DMS79 (cell line): ENCODE results near the gene AS3MT.
"Not testable (repeated sequence)": the region's sequence is repeated elsewhere in the genome, so short reads cannot be mapped to it uniquely, and the experiment has no call there.

ENCODE experiments used
- DNase-seq: peaks from one replicate; lab custom pipeline; 2025; lab: John Stamatoyannopoulos, UW

Gene AS3MT

GRCh38 chr10:102869258-102870198 is at the start of gene AS3MT:
Gene AS3MT, plus strand, starts transcription at chr10:102869470. Its CDS starts 123 bp downstream, at chr10:102869593.
- peak; percentile 34 for DNase-seq

- DNase-seq = not testable (repeated sequence)
Observed at GRCh38 chr10:102820008-102820407, 49.3 kb upstream of the AS3MT start.

- no peak for DNase-seq
Observed at GRCh38 chr10:102822222-102822621, 47.0 kb upstream of the AS3MT start.

GRCh38 chr10:102824664-102825063 is 44.6 kb upstream of the AS3MT start:
- no peak for DNase-seq

GRCh38 chr10:102826148-102826796 is 43.0 kb upstream of the AS3MT start:
- no peak for DNase-seq

GRCh38 chr10:102827597-102827975 is 41.7 kb upstream of the AS3MT start:
- no peak for DNase-seq

- no peak for DNase-seq
Observed at GRCh38 chr10:102831322-102832071, 37.8 kb upstream of the AS3MT start.

- no peak for DNase-seq
Observed at GRCh38 chr10:102832248-102832647, 37.0 kb upstream of the AS3MT start.

GRCh38 chr10:102832987-102833386 is 36.3 kb upstream of the AS3MT start:
- DNase-seq = no peak

- no peak for DNase-seq
Observed at GRCh38 chr10:102834143-102834542, 35.1 kb upstream of the AS3MT start.

- peak; percentile 2 for DNase-seq
Observed at GRCh38 chr10:102835007-102835482, 34.2 kb upstream of the AS3MT start.

GRCh38 chr10:102837230-102837721 is 32.0 kb upstream of the AS3MT start, which contains the start of gene CYP17A1:
Gene CYP17A1, minus strand, starts transcription at chr10:102837413. Its CDS starts 52 bp downstream, at chr10:102837361.
- DNase-seq = peak; percentile 34

GRCh38 chr10:102838276-102838927 is 30.9 kb upstream of the AS3MT start:
- DNase-seq = not testable (repeated sequence)

GRCh38 chr10:102841827-102842345 is 27.4 kb upstream of the AS3MT start:
- peak; percentile 69 for DNase-seq

GRCh38 chr10:102843139-102843538 is 26.1 kb upstream of the AS3MT start:
- not testable (repeated sequence) for DNase-seq

- DNase-seq = not testable (repeated sequence)
Observed at GRCh38 chr10:102844190-102844776, 25.0 kb upstream of the AS3MT start.

- DNase-seq = no peak
Observed at GRCh38 chr10:102845352-102845902, 23.8 kb upstream of the AS3MT start.

GRCh38 chr10:102850025-102850518 is 19.2 kb upstream of the AS3MT start:
- DNase-seq = no peak

GRCh38 chr10:102853237-102853636 is 16.0 kb upstream of the AS3MT start:
- DNase-seq = not testable (repeated sequence)
